SK-N-MC (cell line): ENCODE measurements around the gene TMEM41B.

Source experiments
- EZH2 ChIP-seq: fragments of 200-600 bp; sonication (generic); IDR thresholded peaks from one replicate; pipeline ENCODE4 v1.6.1; 2017; ENCODE audit warnings: antibody characterized with exemption
- FOXP2 ChIP-seq: optimal IDR thresholded peaks from 2 replicates; pipeline ENCODE3; 2011; ENCODE audit warnings: mild to moderate bottlenecking, moderate library complexity; ENCODE audit not compliant: insufficient read depth; ENCODE audit errors: extremely low read length, control extremely low read depth
- POLR2AphosphoS5 ChIP-seq: IDR thresholded peaks from 2 replicates; pipeline ENCODE4 v1.6.1; 2012; ENCODE audit warnings: mild to moderate bottlenecking, low read depth, low read length, borderline replicate concordance

DNA sequence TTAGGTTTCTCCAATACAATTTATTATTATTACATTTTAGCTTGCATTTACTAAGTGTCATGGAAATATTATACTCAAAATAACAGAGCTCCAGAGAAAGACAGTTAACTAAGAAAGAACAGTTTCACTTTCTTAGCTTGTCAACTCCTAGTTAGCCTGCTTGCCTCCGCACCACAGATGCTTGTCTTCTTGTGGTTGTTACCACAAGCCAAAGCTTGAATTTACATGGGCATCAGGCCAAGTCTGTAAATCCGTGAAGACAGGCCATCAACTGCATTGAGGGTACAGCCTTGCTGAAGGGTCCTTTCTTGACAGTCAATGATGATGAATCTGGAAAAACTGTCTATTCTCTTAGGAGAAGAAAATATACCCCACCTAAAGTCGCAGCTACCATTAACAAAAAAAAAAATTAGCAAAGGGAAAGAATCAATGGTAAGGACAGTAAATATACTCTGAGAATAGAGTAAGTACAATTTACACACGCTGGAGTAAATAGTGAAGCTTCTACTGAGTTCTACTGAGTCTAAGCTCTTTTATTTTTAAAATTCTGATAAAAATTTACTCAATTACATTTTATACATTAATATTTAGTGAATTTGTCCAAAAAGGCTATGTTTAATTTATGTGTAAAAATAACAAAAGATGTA, 33.6 kb downstream of the TMEM41B start:
- TF ChIP-seq EZH2, result no peak
- TF ChIP-seq POLR2AphosphoS5, result no peak
- TF ChIP-seq FOXP2, result no peak
